Body of pancreas (tissue), 4 donors: ENCODE results near the gene DHODH. TPM values are rescaled to one million over a fixed set of nuclear protein-coding genes. Genes with fewer than 3 reads are reported as not detected.
"Not testable (repeated sequence)": the region's sequence is repeated elsewhere in the genome, so short reads cannot be mapped to it uniquely, and the experiment has no call there.

Experiments used
- ATAC-seq: fragments of 150-250 bp; one replicate; pipeline ENCODE4 v1.9.1; 2016
- DNase-seq, 4 donors: peaks; one replicate each; pipeline ENCODE4 v3.0.0-alpha.2; 2019
- H3K27ac ChIP-seq, 4 donors: fragments of 200-600 bp; sonication (generic); 1 replicate in 3 of 4; 2 replicates in 1 of 4; pipeline versions ENCODE4 v1.5.1 to v1.6.1; 2016 to 2019; ENCODE audit warnings: mild to moderate bottlenecking in 1 of 4, mixed read lengths in 1 of 4, moderate library complexity in 1 of 4
- H3K27me3 ChIP-seq, 2 donors: fragments of 200-600 bp; sonication (generic); one replicate each; pipeline ENCODE4 v1.6.0; 2016; ENCODE audit warnings: mild to moderate bottlenecking in 1 of 2
- H3K36me3 ChIP-seq, 2 donors: fragments of 200-600 bp; sonication (generic); replicated peaks in 1 of 2; 2 replicates each; pipeline ENCODE4 v1.5.1; 2016; ENCODE audit warnings: low read depth in 2 of 2; ENCODE audit not compliant: insufficient read depth in 1 of 2
- H3K4me1 ChIP-seq: fragments of 200-600 bp; sonication (generic); one replicate; pipeline ENCODE4 v1.6.0; 2016
- H3K4me3 ChIP-seq, 2 donors: fragments of 200-600 bp; sonication (generic); 1 replicate in 1 of 2; 2 replicates in 1 of 2; pipeline ENCODE4 v1.5.1; 2016 to 2019
- H3K9me3 ChIP-seq, 3 donors: fragments of 200-600 bp; sonication (generic); 1 replicate in 2 of 3; 2 replicates in 1 of 3; pipeline ENCODE4 v1.5.1; 2016
- CTCF ChIP-seq, 7 experiments: fragments of 450-650 bp in 4 of 7; fragments of 200-600 bp in 3 of 7; sonication (generic) in 3 of 7; IDR thresholded peaks; one replicate each; pipeline ENCODE4 v1.5.1; 2016 to 2019; ENCODE audit warnings: antibody characterized with exemption in 7 of 7
- POLR2A ChIP-seq, 3 donors: fragments of 450-650 bp; IDR thresholded peaks; one replicate each; pipeline ENCODE4 v1.6.1; 2016; ENCODE audit warnings: antibody characterized with exemption in 3 of 3, mild to moderate bottlenecking in 2 of 3
- WGBS, 2 donors: methylation state at CpG; one replicate each; pipeline ENCODE4 v1.1.5; 2017; 5-methylcytosine and 5-hydroxymethylcytosine counted together
- intact Hi-C: fragments of 100-400 bp; cut with DNase I; formaldehyde crosslinking; loops from one replicate; pipeline ENCODE4 v1.15.1; 2023
- total RNA-seq, 2 donors: library from RNA; depleted of rRNA; stranded (reverse); fragments of >200 nt; gene quantifications; one replicate each; pipeline ENCODE4 v1.1.0, GENCODE V29; 2016

Gene DHODH
- total RNA-seq, 2 donors from 2014 or later: 4.4 to 5.3 TPM

- intact Hi-C loops: no loop called here
- Histone ChIP-seq H3K9me3 (no peaks in the 10 kb centered on the region), H3K36me3 (no peaks in the 10 kb centered on the region), H3K4me1 (no peaks in the 10 kb centered on the region), H3K27me3 (no peaks in the 10 kb centered on the region), H3K4me3 (no peak overlapping the region), H3K27ac (no peak overlapping the region)
- WGBS, 2 donors: 18 to 24% methylated on average over 7 of the region's 7 CpGs
- TF ChIP-seq CTCF (IDR thresholded peaks at IDR 0.05): no peak
- TF ChIP-seq POLR2A (IDR thresholded peaks at IDR 0.05): no peak
- DNase-seq (no peak), ATAC-seq (peak; percentile 30)
Measured at GRCh38 chr16:72001180-72001874, 7.2 kb upstream of the DHODH start.

GRCh38 chr16:72002619-72003018 lies 5.9 kb upstream of the DHODH start:
- intact Hi-C loops: no loop called here
- H3K4me1 ChIP-seq: no peaks in the 10 kb centered on the region
- ATAC-seq: no peak

DNA sequence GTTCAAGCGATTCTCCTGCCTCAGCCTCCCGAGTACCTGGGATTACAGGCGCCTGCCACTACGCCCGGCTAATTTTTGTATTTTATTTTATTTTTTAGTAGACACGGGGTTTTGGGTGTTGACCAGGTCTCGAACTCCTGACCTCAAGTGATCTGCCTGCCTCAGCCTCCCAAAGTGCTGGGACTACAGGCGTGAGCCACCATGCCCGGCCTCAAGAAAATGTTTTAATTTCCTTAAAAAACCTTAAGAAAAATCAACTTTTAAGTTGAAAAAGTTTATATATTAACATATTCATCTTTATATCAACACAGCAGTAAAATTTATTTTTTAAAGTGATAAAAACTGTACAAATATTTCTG lies 500 bp upstream of the DHODH start:
- intact Hi-C loops, H3K27me3 ChIP-seq, H3K36me3 ChIP-seq, H3K4me1 ChIP-seq, DNase-seq, H3K4me3 ChIP-seq, ATAC-seq, H3K9me3 ChIP-seq: not testable (repeated sequence)
- 66 to 73% methylated on average over 9 of the region's 9 CpGs for WGBS, 2 donors
- H3K27ac ChIP-seq: peak overlapping the region in 1 of 4 donors; percentile 67

More at GRCh38 chr16:72002619-72003018, 5.9 kb upstream of the DHODH start:
- WGBS, 2 donors: 48 to 51% methylated on average over 1 of the region's 1 CpG
- no peaks in the 10 kb centered on the region for H3K36me3 ChIP-seq
- TF ChIP-seq POLR2A (IDR thresholded peaks at IDR 0.05) (no peak), CTCF (IDR thresholded peaks at IDR 0.05) (no peak)
- H3K27me3 ChIP-seq: no peaks in the 10 kb centered on the region
- DNase-seq: no peak
- H3K27ac ChIP-seq: no peak overlapping the region
- H3K4me3 ChIP-seq: no peak overlapping the region
- H3K9me3 ChIP-seq: no peaks in the 10 kb centered on the region

DNA sequence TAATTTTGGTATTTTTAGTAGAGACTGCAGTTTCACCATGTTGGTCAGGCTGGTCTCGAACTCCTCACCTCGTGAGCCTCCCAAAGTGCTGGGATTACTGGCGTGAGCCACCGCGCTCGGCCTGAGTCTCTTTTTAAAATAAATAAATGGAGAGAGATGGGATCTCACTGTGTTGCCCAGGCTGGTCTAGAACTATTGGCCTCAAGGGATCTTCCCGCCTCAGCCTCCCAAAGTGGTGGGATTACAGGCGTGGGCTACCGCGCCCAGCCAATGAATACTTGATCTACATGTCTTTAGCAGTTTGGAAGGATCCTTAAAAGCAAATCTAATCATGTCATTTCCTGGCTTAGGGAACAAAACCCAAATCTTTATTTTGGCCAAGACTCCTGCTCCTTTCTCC lies 1.2 kb downstream of the DHODH start:
- ATAC-seq: no peak
- H3K27ac ChIP-seq: no peak overlapping the region
- intact Hi-C loops: no loop called here
- DNase-seq: no peak
- no peak overlapping the region for H3K4me3 ChIP-seq
- WGBS, 2 donors: 96 to 99% methylated on average over 10 of the region's 10 CpGs
- no peaks in the 10 kb centered on the region for H3K27me3 ChIP-seq
- H3K36me3 ChIP-seq: no peaks in the 10 kb centered on the region
- no peaks in the 10 kb centered on the region for H3K9me3 ChIP-seq
- TF ChIP-seq POLR2A (IDR thresholded peaks at IDR 0.05) (no peak), CTCF (IDR thresholded peaks at IDR 0.05) (no peak)
- H3K4me1 ChIP-seq: peaks cover 4% of the 10 kb centered on the region

DNA sequence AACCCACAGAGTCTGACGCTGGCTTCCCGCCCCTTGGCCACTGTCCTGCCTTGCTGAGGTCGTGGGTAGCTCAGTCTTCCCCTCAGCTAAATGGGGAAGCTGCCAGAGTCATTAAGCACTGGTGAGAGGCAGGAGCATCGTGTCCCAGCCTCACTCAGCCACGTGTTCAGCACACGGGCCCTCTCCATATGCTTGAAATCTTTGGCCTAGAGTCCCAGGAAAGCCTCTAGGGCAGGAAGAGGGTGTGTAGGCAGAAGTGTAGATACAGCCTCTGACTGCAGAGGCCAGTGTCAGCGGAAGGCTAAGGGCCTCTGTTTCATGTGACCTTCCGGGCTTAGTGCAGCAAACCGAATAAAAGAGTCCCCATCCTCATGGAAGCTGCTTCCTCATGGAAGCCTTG lies 4.1 kb downstream of the DHODH start:
- H3K4me1 ChIP-seq: peaks cover 4% of the 10 kb centered on the region
- WGBS, 2 donors: 81 to 84% methylated on average over 9 of the region's 9 CpGs

More for the DNA sequence above, 4.1 kb downstream of the DHODH start:
- no peak for DNase-seq
- Histone ChIP-seq H3K36me3 (no peaks in the 10 kb centered on the region), H3K4me3 (no peak overlapping the region), H3K9me3 (no peaks in the 10 kb centered on the region), H3K27me3 (no peaks in the 10 kb centered on the region), H3K27ac (no peak overlapping the region)
- no peak for ATAC-seq
- intact Hi-C loops: no loop called here
- TF ChIP-seq POLR2A (IDR thresholded peaks at IDR 0.05) (no peak), CTCF (IDR thresholded peaks at IDR 0.05) (no peak)
